ENCODE results near the gene ATP5PF. TPM values are rescaled to one million over a fixed set of nuclear protein-coding genes. Genes with fewer than 3 reads are reported as not detected.

The ATP5PF gene
- total and polyA plus RNA-seq, 10 of the 15 experiments (the other 5 are each of a cell fraction or from before 2014, with no cell fraction given) = 103 to 1,604 (median 487) TPM

GRCh38 chr21:25734904-25735645 is at the start of gene ATP5PF, which contains the start of gene GABPA (continued):
- TF ChIP-seq NR2C2 (IDR thresholded peaks at IDR 0.05; ENCODE audit: borderline replicate concordance, control insufficient read depth, insufficient read length, low read depth) = peak; percentile 98
- peak; percentile 71; the same call in 1 of the 2 replicates for TF ChIP-seq ASH2L (IDR thresholded peaks at IDR 0.05; ENCODE audit: borderline replicate concordance, low read depth)
- peak; percentile 82 for TF ChIP-seq CREB1 (IDR thresholded peaks at IDR 0.05; ENCODE audit: low read depth)
- peak; percentile 96 for TF ChIP-seq E2F8 (IDR thresholded peaks at IDR 0.05; ENCODE audit: low read depth, partially characterized antibody)
- TF ChIP-seq STAT3 (IDR thresholded peaks at IDR 0.05; ENCODE audit: low read depth, low read length) = no peak
- peak; percentile 71; the same call in 1 of the 2 replicates for TF ChIP-seq MXI1 (IDR thresholded peaks at IDR 0.05; ENCODE audit: low read depth, low read length)
- TF ChIP-seq SMAD5 (IDR thresholded peaks at IDR 0.05; ENCODE audit: low read depth) = no peak; the same call in 1 of the 2 replicates
- peak; percentile 97 for TF ChIP-seq ZNF207 (IDR thresholded peaks at IDR 0.05; ENCODE audit: borderline replicate concordance)
- peak; percentile 69 for TF ChIP-seq FOXK2 (IDR thresholded peaks at IDR 0.05)
- peak; percentile 99 for TF ChIP-seq GABPA (IDR thresholded peaks at IDR 0.05; ENCODE audit: low read depth)
- TF ChIP-seq IRF5 (IDR thresholded peaks at IDR 0.05; ENCODE audit: borderline replicate concordance) = no peak
- no peak for TF ChIP-seq ZNF274 (IDR thresholded peaks at IDR 0.05; ENCODE audit: insufficient read depth, insufficient read length)
- TF ChIP-seq POU2F2 (IDR thresholded peaks at IDR 0.05; ENCODE audit: borderline replicate concordance, low read depth, low read length) = peak; percentile 88
- no peak for TF ChIP-seq ETV6 (conservative IDR thresholded peaks at IDR 0.05 in 1 of 2, IDR thresholded peaks at IDR 0.05 in 1 of 2; ENCODE audit: borderline replicate concordance in 1 of 2, low read depth in 1 of 2)
- TF ChIP-seq FOXM1 (IDR thresholded peaks at IDR 0.05; ENCODE audit: low read depth, low read length) = no peak
- TF ChIP-seq TCF12 (IDR thresholded peaks at IDR 0.05; ENCODE audit: low read depth, low read length) = peak; percentile 14; the same call in 1 of the 2 replicates
- TF ChIP-seq SUPT20H (IDR thresholded peaks at IDR 0.05; ENCODE audit: borderline replicate concordance, control insufficient read depth, low read depth, low read length) = no peak
- TF ChIP-seq NRF1 (conservative IDR thresholded peaks at IDR 0.05; ENCODE audit: low read depth, low read length) = peak; percentile 50
- no peak for TF ChIP-seq HDAC6 (IDR thresholded peaks at IDR 0.05; ENCODE audit: unreplicated experiment)
- peak; percentile 22; the same call in 1 of the 2 replicates for TF ChIP-seq ESRRA (IDR thresholded peaks at IDR 0.05; ENCODE audit: low read length)
- no peak for TF ChIP-seq FOS (IDR thresholded peaks at IDR 0.05; ENCODE audit: borderline replicate concordance, extremely low read depth, insufficient read length)
- TF ChIP-seq CHD2 (IDR thresholded peaks at IDR 0.05; ENCODE audit: borderline replicate concordance, low read depth, low read length) = peak; percentile 74
- TF ChIP-seq RAD21 (IDR thresholded peaks at IDR 0.05; ENCODE audit: insufficient read depth, low read depth, low read length) = no peak
